Measurements from ENCODE around the gene ARSG.

DNA sequence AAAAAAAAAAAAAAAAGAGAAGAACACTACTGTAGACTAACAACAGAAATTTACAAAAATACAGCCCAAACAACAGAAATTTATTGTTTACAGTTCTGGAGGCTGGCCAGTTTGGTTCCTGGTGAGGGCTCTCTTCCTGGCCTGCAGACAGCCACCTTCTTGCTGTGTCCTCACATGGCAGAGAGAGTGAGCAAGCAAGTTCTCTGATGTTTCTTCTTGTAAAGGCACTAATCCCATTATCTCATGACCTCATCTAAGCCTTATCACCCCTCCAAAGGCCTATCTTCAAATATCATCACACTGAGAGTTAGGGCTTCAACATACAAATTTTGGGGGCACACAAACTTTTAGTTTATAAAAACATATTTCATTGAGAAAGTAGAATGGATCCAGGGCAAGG, 7.3 kb downstream of the ARSG start:
- TF ChIP-seq CTCF (IDR thresholded peaks at IDR 0.05; ENCODE audit: poor library complexity, severe bottlenecking) (no peak), REST (IDR thresholded peaks at IDR 0.05; ENCODE audit: borderline replicate concordance) (no peak), POLR2AphosphoS5 (IDR thresholded peaks at IDR 0.05) (no peak), MXI1 (conservative IDR thresholded peaks at IDR 0.05; ENCODE audit: poor library complexity, severe bottlenecking) (no peak), EP300 (conservative IDR thresholded peaks at IDR 0.05; ENCODE audit: poor library complexity, severe bottlenecking) (no peak), EZH2 (IDR thresholded peaks at IDR 0.05; ENCODE audit: borderline replicate concordance, insufficient read depth, low read length, poor library complexity, severe bottlenecking) (no peak), TAF1 (IDR thresholded peaks at IDR 0.05; ENCODE audit: low read depth) (no peak), SMC3 (conservative IDR thresholded peaks at IDR 0.05; ENCODE audit: poor library complexity) (no peak), RAD21 (conservative IDR thresholded peaks at IDR 0.05) (no peak)
